ENCODE results near the gene TRIM37. TPM values are rescaled to one million over a fixed set of nuclear protein-coding genes. Genes with fewer than 3 reads are reported as not detected.

Gene TRIM37
- total RNA-seq, 2 donors from 2014 or later: 19.7 to 19.8 TPM

DNA sequence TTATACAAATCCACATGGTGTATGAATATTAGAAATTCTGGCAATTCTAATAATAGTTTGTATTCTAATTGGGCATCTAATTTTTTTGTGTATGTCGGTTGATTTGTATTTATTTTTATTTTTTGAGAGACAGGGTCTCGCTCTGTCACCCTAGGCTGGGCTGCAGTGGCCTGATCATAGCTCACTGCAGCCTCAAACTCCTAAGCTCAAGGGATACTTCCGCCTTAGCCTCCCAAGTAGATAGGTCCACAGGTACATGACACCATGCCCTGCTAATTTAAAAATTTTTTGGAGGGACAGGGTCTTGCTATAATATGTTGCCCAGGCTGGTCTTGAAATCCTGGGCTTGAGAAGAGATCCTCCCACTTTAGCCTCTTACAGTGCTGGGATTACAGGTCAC lies 104.6 kb downstream of the TRIM37 start:
- intact Hi-C loops (cut with DNase I): loop anchor here (5.0 kb wide), 2 partner anchors 290 to 480 kb away; no protein-coding TSS in a partner anchor
- DNase-seq (ENCODE audit: low spot score): no peak

DNA sequence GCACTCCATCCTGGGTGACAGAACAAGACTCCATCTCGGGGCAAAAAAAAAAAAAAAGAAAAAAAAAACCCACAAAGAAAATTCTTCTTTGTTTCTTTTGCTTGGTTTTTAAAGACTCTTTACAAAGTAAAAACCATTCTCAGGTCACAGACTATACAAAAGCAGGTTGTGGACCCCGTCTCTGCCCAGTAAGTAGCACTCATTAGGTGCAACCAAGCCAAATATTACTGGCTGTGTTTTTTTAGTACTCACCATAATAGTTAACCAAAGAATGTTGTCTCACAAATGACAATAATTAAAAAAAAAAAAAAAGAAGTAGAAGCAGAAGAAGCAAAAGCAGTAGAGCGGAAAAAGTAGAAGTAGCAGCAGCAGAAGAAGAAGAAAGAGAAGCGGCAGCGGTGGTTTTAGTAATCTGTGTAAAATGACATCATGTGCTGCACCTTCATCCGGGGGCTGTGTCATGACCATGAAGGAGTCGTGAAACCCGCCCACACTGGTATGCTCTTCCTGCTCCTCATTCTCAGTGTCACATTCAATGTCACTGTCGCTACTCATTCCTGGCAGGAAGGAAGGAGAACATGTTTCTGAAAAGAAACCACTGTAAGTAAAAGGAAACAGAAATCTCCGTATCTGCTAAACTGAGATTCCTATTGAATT lies 105.4 kb downstream of the TRIM37 start:
- intact Hi-C loops (cut with DNase I): loop anchor here (5.0 kb wide), 2 partner anchors 289 to 479 kb away; no protein-coding TSS in a partner anchor
- DNase-seq (ENCODE audit: low spot score): no peak

DNA sequence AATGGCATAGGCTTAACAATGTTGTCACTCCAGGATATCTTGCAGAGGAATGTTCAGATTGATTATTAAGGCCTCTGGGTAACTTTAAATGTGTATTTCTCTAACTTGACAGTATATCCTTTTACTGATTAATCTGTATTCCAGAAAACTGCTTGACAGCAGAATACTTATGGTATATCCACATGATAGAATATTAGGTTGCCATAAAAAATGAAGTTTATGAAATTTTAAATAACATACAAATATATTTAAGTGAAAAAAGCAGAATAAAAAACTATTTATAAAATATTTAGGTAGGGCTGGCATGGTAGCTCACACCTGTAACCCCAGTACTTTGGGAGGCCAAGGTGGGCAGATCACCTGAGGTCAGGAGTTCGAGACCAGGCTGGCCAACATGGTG lies 106.7 kb downstream of the TRIM37 start:
- intact Hi-C loops (cut with DNase I): loop anchor here (5.0 kb wide), 2 partner anchors 288 to 478 kb away; no protein-coding TSS in a partner anchor

DNA sequence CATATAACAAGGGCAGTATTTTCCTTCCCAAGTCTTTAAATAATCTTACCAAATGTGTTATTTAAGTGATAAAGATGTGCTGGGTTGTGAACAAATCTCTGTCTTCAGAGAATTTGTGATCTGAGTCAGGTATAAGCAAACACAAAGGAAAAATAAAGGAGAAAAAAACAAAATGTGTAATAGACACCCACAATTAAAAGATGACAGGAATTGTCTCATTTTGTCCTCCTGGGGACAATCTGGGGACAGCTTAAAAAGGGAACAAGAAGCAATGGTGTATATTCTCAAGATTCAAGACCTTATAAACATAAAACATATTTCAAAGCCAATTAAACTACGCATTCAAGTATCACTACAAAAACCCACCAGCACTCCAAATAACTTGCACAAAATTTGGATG lies 107.2 kb downstream of the TRIM37 start:
- intact Hi-C loops (cut with DNase I): no loop called here
- DNase-seq (ENCODE audit: low spot score): no peak

More for the DNA sequence above, 106.7 kb downstream of the TRIM37 start:
- DNase-seq (ENCODE audit: low spot score): no peak

DNA sequence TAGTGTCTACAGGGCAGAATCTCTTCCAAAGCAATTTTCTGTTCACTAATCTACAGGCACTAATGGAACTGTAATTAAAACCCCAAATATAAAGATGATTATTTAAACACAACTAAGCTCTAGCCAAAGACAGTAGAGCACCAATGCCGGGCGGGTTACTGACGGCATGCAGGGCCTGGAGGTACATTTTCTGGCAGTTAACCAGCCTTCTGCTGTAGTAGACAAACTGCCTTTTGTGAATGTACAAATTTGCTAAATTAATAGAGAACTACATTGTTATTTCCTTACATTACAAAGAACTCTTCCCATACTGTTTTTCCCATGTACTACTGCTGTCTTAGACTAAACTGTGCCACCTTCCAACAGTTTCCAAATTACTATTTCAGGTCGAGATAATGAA lies 107.8 kb downstream of the TRIM37 start:
- intact Hi-C loops (cut with DNase I): no loop called here

DNA sequence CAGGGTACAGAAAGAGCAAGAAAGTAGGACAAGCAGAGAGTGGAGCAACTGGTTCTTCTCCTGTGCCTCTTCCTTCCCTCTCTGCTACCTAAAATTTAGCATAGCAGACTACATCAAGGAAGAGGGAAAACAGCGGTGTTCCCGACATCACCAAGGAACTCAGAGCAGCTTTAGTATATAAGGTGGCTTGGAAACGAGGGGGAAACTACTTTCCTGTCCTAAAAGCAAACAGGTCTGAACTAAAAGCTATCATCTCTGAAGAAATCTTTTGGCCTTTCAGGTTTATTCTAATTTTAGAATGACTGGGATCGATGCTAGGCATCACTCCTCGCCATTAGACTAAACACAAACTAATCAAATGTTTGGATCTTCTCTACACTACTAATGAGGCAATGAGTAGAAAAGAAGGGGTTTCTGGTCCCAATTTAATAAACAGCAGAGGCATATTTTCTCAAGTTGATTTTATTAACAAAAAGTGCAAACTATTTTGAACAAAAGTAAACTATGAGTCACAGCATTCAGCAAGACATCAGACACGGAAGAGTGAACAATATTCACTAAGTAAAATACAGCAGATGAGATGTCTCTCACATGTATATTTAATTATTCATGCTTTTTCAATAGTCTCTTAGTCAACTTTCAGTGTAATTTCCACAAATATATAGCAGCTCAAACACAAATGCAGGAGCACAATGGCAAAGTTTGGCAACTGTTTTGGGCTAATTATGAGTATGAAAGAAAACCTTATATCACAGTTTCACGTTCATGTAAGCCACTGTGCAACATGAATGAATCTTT lies 108.7 kb downstream of the TRIM37 start:
- no peak for DNase-seq (ENCODE audit: low spot score)
- intact Hi-C loops (cut with DNase I): no loop called here

More for the DNA sequence above, 107.8 kb downstream of the TRIM37 start:
- no peak for DNase-seq (ENCODE audit: low spot score)

DNA sequence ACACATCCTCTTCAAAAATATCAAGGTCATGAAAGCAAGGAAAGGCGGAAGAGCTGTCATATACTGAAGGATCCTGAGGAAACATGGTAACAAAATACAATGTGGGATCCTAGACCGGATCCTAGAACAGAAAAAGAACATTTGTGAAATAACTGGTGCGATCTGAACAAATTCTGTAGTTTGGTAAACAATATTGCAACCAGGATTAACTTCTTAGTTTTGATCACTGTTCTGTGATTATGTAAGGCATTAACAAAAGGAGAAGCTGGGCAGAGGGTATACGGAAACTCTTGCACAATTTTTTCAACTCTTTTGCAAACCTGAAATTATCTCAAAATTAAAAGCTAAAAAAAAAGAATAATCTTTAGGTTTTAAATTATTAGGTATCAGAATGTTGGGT lies 109.7 kb downstream of the TRIM37 start:
- no peak for DNase-seq (ENCODE audit: low spot score)
- intact Hi-C loops (cut with DNase I): no loop called here

DNA sequence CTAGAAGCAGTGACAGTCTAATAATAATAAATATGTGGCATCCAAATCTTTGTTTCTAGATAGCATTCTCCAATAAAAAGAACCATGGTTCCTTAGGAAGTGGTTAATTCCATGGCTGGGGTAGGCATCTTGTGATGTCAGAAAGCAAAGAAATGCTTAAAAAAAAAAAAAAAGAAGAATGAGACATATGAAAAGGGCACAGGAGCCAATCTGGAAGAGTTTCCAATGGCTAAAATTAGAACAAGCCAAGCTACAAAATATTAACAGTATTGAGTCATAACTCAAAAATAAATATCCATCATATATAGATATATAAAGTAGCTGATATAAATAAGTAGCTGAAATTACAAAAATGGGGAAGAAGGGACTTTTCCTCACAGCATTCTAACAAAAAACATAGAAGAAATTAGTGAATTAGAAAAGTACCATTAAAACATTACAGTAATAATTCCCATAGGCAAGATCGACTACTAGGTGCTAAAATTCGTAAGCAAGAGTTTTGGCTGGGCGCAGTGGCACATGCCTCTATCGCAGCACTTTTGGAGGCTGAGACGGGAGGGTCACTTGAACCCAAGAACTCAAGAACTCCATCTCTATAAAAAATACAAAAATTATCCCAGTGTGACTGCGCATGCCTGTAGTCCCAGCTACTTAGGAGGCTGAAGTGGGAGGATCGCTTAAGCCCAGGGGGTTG lies 111.3 kb downstream of the TRIM37 start:
- intact Hi-C loops (cut with DNase I): no loop called here
- DNase-seq (ENCODE audit: low spot score): no peak

DNA sequence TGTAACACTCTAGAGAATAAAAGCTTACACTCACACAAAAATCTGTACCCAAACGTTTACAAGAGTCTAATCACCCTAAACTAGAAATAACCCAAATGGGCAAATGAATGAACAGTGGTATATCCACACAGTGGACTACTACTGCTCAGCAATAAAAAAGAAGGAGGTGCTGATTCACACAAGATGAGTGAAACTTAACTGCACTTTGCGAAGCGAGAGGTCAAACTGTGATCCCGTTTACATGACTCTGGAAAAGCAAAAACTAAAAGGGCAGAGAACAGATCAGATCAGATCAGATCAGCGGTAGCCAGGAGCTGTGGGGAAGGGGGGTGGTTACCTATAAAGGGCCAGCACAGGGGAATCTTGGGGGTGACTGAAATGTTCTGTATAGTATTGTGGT lies 113.4 kb downstream of the TRIM37 start:
- intact Hi-C loops (cut with DNase I): no loop called here

DNA sequence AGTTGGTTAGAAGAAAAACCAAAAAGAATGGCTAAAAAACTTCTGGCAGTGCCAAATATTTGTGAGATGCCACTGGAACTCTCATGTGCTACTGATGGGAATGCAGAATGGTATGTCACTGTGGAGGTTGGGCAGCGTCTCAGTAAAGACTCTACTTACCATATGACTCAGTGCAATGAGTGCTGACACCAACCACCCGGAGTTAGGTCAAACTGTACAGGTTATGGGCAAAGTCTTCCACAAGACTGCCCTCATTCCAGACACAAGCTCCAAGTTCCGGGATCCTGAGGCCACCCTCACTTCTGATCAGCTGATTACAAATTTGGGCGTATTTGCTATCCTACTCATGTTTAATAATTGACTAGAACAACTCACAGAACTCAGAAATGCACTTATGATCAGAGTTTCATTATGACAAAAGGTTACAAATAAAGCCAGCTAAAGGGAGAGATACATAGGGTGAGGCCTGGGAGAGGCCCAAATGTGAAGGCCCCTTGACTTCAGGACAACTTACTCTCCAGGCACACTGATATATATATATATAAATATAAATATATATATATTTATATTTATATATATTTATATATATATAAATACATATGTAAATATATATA lies 114.9 kb downstream of the TRIM37 start:
- intact Hi-C loops (cut with DNase I): no loop called here

More for the DNA sequence above, 113.4 kb downstream of the TRIM37 start:
- DNase-seq (ENCODE audit: low spot score): no peak

DNA sequence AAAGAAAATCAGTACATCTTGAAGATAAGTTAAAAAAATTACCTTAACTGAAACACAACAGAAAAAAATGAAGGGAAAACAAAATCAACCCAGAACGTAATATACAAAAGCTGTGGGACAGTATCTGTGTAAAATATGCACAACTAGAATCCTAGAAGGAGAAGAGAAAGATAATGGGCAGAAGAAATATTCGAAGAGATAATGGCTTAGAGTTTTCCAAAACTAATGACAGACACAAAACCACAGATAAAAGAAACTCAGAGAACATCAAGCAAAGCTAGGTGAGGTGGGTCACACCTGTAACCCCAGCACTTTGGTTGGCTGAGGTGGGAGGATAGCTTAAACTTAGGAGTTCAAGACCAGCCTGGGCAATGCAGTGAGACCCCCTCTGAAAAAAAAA lies 117.1 kb downstream of the TRIM37 start:
- DNase-seq (ENCODE audit: low spot score): no peak
- intact Hi-C loops (cut with DNase I): no loop called here

More for the DNA sequence above, 114.9 kb downstream of the TRIM37 start:
- DNase-seq (ENCODE audit: low spot score): no peak

DNA sequence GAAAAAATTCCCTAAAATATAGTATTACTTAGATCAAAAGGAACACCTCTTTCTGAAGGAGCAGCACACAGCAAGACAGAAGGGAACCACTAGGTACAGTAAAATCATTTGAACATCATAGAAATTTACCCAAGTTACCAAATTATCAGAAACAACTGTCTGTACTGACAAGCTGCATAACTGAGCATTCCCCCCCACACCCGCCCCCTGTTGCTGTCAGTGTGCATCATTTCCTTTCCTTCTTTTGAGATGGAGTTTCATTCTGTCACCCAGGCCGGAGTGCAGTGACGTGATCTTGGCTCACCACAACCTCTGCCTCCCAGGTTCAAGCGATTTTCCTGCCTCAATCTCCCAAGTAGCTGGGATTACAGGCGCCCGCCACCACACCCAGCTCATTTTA lies 120.7 kb downstream of the TRIM37 start:
- intact Hi-C loops (cut with DNase I): no loop called here
- DNase-seq (ENCODE audit: low spot score): no peak

DNA sequence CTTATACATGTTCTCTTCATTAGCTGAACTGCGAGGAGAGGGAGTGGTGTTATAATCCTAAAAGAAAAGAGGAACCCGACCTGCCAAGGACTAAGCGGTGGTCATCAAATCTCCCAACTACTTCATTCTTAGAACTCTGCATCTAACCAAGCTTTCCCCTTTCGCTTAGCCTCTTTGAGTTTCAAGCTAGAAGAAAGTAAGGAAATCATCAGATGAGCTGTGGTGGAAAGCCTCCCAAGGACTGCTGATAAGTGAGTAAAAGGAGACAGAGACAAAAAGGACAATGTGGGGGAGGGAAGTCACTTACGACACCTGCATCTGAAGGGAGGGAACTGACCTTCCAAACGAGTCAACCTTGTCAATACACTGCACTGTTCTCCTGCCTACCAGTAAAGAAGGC lies 121.3 kb downstream of the TRIM37 start:
- intact Hi-C loops (cut with DNase I): no loop called here
- no peak for DNase-seq (ENCODE audit: low spot score)

DNA sequence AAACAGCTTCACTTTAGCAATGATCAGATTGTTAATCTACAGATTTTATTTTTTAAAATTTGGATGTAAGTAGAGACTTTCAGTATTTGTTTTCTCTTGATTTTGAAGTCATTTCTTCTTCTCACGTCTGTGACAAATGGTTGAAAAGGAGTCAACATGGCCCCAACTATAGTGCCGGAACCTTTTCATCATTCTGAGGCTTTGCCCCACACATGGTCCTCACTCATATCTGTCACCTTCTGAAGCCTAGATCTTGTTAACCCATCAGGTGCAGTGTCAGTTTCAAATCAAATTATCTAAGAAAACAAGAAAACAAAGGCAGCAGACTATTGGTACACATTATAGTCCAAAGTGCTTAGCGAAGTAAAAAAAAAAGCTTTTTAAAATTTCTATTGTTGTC lies 124.1 kb downstream of the TRIM37 start:
- intact Hi-C loops (cut with DNase I): no loop called here
- DNase-seq (ENCODE audit: low spot score): no peak

DNA sequence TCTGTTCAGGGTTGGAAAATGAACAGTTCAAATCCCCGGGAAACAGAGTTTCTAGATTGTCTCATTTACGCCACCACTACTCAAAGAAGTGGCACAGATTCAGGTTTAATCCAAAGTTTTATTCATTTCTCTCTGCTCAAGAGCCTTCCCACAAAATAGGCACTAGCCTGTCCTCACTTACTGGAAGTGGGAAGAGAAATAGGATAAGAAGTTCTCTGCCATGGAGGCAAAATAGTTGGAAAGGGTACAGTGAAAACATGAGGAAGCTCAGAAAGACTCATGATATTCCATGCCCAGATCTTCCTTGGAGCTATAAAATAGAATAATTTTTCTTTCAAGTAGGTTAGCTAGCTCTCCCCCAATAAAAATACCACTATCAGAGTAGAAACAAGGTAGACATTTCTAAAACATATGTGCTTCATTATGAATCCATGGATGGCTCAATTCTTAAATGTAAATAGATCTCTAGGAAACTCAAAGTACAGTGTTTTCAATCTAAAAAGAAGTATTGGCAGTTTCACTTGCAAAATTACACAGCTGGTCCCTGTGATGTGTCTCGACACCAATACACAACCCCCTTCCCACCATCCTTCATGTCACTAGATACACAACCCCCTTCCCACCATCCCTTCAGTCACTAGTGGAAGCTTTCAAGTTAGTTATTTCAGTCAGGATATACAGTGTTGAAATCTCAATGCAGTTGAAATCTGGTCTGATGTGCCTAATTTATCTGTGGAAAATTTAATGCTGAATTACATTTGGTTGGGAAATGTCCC lies 125.8 kb downstream of the TRIM37 start:
- intact Hi-C loops (cut with DNase I): no loop called here

DNA sequence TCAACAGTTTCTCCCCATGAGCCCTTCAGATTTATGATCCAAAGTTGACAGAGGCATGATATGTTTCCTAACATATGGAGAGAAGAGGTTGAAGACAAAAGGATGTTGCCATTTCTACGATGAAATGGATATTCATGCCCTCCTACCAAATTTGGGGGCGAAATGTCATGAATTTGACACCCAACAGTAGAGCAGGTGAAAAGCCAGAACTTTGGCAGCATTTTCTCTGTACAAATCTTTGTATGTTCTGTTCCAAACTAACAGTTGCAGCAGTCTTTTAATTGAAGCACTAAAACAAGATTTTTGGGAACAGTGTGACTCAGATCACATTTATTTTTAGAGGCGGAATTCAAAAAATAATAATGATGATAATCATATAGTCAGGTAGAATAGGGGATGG lies 130.1 kb downstream of the TRIM37 start:
- DNase-seq (ENCODE audit: low spot score): no peak
- intact Hi-C loops (cut with DNase I): no loop called here

More for the DNA sequence above, 125.8 kb downstream of the TRIM37 start:
- no peak for DNase-seq (ENCODE audit: low spot score)

DNA sequence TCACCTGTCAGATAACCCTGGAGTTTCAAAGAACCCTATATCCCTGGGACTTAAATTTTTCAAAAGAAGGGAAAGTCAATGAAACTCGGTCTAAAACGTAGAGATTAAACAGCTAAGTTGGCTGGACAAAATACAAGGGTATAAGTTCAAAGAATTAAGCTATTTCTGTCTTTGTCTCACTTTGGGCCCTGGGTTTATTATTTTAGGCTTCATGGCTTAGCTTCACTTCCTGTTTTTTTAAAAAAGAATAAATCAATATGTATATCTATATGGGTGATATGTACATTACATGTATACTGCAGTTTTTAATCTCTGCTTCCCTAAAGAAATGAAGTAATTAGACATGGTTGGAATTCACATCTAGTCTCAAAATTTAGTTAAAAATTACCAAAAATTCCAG lies 132.3 kb downstream of the TRIM37 start:
- no peak for DNase-seq (ENCODE audit: low spot score)
- intact Hi-C loops (cut with DNase I): no loop called here

DNA sequence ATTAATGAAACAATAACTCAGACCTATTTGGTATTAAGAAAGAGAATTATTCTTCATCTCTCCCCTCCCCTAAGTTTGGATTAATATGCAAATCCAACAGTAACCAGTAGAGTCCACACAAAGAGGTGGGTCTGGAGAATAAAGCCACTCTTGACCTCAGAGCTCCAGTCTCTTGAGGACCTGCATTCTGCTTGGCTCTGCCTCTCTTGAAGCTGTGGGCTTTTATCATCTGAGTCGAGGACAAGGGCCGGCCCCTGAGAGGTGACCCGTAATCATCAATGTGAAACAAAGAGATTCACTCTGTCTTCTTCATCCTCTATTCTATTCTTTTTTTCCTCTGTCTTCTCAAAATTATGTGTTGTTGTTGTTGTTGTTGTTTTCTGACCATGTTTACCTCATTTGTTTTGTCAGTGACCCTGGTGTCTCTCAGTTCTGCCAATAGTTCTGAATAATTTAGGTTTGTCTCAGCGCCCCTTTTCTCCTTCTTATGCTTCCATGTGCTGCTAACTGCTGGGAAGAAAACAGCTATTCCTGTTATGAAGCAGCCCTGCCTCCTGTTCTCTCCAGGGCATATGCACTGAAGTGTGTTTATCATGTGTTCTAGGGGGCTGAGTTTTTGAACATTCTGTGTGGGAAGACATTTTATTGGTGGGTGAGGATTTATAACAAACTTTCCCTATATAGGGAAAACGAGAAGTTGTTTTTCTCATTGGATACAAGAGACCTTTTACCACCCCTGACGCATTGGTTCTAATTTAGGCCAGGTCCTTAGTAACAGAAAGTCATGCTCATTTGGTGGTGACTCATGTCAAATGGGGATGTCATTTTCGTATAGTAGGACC lies 135.8 kb downstream of the TRIM37 start:
- DNase-seq (ENCODE audit: low spot score): no peak
- intact Hi-C loops (cut with DNase I): no loop called here

Data from posterior vena cava (tissue), 2 donors.